Measurements from ENCODE around the gene SLC9C1.

Gene SLC9C1

DNA sequence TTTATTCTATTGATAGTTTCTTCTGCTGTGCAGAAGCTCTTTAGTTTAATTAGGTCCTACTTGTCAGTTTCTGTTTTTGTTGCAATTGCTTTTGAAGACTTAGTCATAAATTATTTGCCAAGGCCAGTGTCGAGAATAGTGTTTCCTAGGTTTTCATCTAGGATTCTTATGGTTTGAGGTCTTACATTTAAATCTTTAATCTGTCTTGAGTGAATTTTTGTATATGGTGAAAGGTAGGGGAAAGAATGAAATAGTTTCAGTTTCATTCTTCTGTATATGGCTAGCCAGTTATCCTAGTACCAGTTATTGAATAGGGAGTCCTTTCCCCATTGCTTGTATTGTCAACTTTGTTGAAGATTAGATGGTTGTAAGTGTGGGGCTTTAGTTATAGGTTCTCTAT lies 150.3 kb downstream of the SLC9C1 start:
- H3K4me2 ChIP-seq (ENCODE audit: low read length), result no peak overlapping the region
- TF ChIP-seq, protein P1, sequence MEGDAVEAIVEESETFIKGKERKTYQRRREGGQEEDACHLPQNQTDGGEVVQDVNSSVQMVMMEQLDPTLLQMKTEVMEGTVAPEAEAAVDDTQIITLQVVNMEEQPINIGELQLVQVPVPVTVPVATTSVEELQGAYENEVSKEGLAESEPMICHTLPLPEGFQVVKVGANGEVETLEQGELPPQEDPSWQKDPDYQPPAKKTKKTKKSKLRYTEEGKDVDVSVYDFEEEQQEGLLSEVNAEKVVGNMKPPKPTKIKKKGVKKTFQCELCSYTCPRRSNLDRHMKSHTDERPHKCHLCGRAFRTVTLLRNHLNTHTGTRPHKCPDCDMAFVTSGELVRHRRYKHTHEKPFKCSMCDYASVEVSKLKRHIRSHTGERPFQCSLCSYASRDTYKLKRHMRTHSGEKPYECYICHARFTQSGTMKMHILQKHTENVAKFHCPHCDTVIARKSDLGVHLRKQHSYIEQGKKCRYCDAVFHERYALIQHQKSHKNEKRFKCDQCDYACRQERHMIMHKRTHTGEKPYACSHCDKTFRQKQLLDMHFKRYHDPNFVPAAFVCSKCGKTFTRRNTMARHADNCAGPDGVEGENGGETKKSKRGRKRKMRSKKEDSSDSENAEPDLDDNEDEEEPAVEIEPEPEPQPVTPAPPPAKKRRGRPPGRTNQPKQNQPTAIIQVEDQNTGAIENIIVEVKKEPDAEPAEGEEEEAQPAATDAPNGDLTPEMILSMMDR (IDR thresholded peaks at IDR 0.05; ENCODE audit: low read length), result no peak
- no peak for TF ChIP-seq EZH2 (IDR thresholded peaks at IDR 0.05; ENCODE audit: borderline replicate concordance, low read length)
- no peaks in the 10 kb centered on the region for H3K79me2 ChIP-seq (ENCODE audit: insufficient read depth, low read length)
- H2AFZ ChIP-seq (ENCODE audit: low read length), result no peak overlapping the region
- H3K9me2 ChIP-seq (ENCODE audit: low read depth, low read length), result no peaks in the 10 kb centered on the region
- H3K9ac ChIP-seq (ENCODE audit: low read length), result no peak overlapping the region
- peaks cover 5% of the 10 kb centered on the region; the same call in 1 of the 2 replicates for H3K9me3 ChIP-seq (ENCODE audit: low read length)
- no peaks in the 10 kb centered on the region for H3K27me3 ChIP-seq (ENCODE audit: insufficient read depth, low read length)
- H3K36me3 ChIP-seq (ENCODE audit: insufficient read depth, low read length), result no peaks in the 10 kb centered on the region
- H4K20me1 ChIP-seq (ENCODE audit: insufficient read depth, low read length), result no peaks in the 10 kb centered on the region
- H3K27ac ChIP-seq (ENCODE audit: low read depth, low read length, poor library complexity, severe bottlenecking), result no peak overlapping the region
- H3F3A ChIP-seq (ENCODE audit: insufficient read depth, low read length), result no peaks in the 10 kb centered on the region
- H3K4me1 ChIP-seq (ENCODE audit: insufficient read depth, low read length, severe bottlenecking), result no peaks in the 10 kb centered on the region
- no peak overlapping the region for H3K4me3 ChIP-seq (ENCODE audit: low read depth, low read length, poor library complexity, severe bottlenecking)

DNA sequence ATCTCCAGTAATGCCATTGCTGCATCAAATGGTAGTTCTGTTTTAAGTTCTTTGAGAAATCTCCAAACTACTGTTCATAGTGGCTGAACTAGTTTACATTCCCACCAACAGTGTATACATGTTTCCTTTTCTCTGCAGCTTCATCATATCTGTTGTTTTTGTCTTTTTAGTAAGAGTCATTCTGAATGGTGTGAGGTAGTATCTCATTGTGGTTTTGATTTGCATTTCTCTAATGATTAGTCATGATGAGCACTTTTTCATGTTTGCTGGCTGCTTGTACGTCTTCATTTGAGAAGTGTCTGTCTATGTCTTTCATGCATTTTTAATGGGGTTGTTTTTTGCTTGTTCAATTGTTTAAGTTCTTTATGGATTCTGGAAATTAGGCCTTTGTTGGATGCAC lies 150.8 kb downstream of the SLC9C1 start:
- TF ChIP-seq EZH2 (IDR thresholded peaks at IDR 0.05; ENCODE audit: borderline replicate concordance, low read length), result no peak
- TF ChIP-seq, protein P1 (IDR thresholded peaks at IDR 0.05; ENCODE audit: low read length), result no peak
- Histone ChIP-seq H2AFZ (ENCODE audit: low read length) (no peak overlapping the region), H3K36me3 (ENCODE audit: insufficient read depth, low read length) (no peaks in the 10 kb centered on the region), H3K9me3 (ENCODE audit: low read length) (peaks cover 3% of the 10 kb centered on the region; the same call in 1 of the 2 replicates), H4K20me1 (ENCODE audit: insufficient read depth, low read length) (no peaks in the 10 kb centered on the region), H3K9me2 (ENCODE audit: low read depth, low read length) (no peaks in the 10 kb centered on the region), H3K4me1 (ENCODE audit: insufficient read depth, low read length, severe bottlenecking) (peaks cover under 1% of the 10 kb centered on the region), H3F3A (ENCODE audit: insufficient read depth, low read length) (no peaks in the 10 kb centered on the region), H3K27ac (ENCODE audit: low read depth, low read length, poor library complexity, severe bottlenecking) (no peak overlapping the region), H3K4me3 (ENCODE audit: low read depth, low read length, poor library complexity, severe bottlenecking) (no peak overlapping the region), H3K9ac (ENCODE audit: low read length) (no peak overlapping the region), H3K4me2 (ENCODE audit: low read length) (no peak overlapping the region), H3K27me3 (ENCODE audit: insufficient read depth, low read length) (no peaks in the 10 kb centered on the region), H3K79me2 (ENCODE audit: insufficient read depth, low read length) (no peaks in the 10 kb centered on the region)

DNA sequence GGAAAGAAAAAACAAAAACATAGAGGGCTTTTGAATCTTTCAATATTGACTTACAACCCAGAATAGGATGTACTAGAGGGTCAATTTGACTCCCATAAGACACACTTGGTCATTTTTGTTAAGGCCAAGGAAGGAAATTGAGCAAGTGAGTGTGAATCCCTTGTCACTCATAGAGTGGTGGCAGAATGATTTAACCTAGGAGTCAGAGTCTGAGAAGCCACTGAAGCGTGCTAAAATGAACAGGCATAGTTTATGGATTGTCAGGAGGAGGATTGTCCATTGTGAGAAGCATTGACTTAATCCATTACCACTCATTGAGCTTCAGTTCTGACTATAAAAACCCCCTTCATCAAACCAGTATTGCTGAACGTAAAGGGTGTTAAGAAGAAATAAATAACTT lies 152.7 kb downstream of the SLC9C1 start:
- Histone ChIP-seq H3K4me1 (ENCODE audit: insufficient read depth, low read length, severe bottlenecking) (peaks cover 21% of the 10 kb centered on the region), H3K9ac (ENCODE audit: low read length) (no peak overlapping the region), H3K27ac (ENCODE audit: low read depth, low read length, poor library complexity, severe bottlenecking) (no peak overlapping the region), H3K4me2 (ENCODE audit: low read length) (no peak overlapping the region), H3K79me2 (ENCODE audit: insufficient read depth, low read length) (no peaks in the 10 kb centered on the region), H3K4me3 (ENCODE audit: low read depth, low read length, poor library complexity, severe bottlenecking) (no peak overlapping the region), H4K20me1 (ENCODE audit: insufficient read depth, low read length) (no peaks in the 10 kb centered on the region), H3K9me3 (ENCODE audit: low read length) (0 out of 2 replicates have a peak, but pooled peaks cover 3% of the 10 kb centered on the region), H3K27me3 (ENCODE audit: insufficient read depth, low read length) (no peaks in the 10 kb centered on the region), H3K9me2 (ENCODE audit: low read depth, low read length) (no peaks in the 10 kb centered on the region), H2AFZ (ENCODE audit: low read length) (no peak overlapping the region), H3F3A (ENCODE audit: insufficient read depth, low read length) (no peaks in the 10 kb centered on the region), H3K36me3 (ENCODE audit: insufficient read depth, low read length) (no peaks in the 10 kb centered on the region)
- TF ChIP-seq EZH2 (IDR thresholded peaks at IDR 0.05; ENCODE audit: borderline replicate concordance, low read length), result no peak
- TF ChIP-seq, protein P1 (IDR thresholded peaks at IDR 0.05; ENCODE audit: low read length), result no peak

Measured in OCI-LY1 (cell line).